Amygdala (tissue), 56 donors: Measurements from ENCODE around the gene ITGA1.
A peak's percentile ranks its signal among the peaks of the same experiment; 100 is the strongest.

Source experiments
- DNase-seq, 56 donors: peaks; one replicate each; lab custom pipeline; 2025; lab: John Stamatoyannopoulos, UW

Gene ITGA1

GRCh38 chr5:52989025-52989780 lies 201.5 kb downstream of the ITGA1 start, which contains the start of gene ITGA2:
Gene ITGA2, plus strand, starts transcription at chr5:52989352. Its CDS starts 117 bp downstream, at chr5:52989469.
- DNase-seq, result peak in 26 of 56 donors; percentile 8 to 62 (median 37)

- DNase-seq, result peak in 48 of 56 donors; percentile 7 to 71 (median 34)
Observed at GRCh38 chr5:52989781-52990527, 202.2 kb downstream of the ITGA1 start.

DNA sequence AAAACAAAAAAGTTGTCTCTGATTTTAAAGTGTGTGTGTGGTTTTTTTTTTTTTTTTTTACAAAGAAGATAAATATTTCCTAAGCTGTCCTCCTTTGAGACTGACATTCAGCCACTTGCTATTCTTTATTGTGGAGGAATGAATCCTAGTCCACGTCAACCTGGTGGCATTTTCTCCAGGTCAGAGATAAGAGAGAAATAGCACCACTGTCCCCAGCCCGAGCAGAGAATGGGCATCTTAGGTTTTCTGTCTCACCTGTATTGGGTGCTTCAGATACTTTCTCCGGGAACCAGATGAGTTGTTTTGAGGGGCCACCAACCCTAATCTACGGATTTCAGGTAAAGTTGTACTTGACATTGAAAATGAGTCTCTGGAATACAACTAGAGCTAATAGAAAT lies 202.8 kb downstream of the ITGA1 start:
- no peak for DNase-seq

DNA sequence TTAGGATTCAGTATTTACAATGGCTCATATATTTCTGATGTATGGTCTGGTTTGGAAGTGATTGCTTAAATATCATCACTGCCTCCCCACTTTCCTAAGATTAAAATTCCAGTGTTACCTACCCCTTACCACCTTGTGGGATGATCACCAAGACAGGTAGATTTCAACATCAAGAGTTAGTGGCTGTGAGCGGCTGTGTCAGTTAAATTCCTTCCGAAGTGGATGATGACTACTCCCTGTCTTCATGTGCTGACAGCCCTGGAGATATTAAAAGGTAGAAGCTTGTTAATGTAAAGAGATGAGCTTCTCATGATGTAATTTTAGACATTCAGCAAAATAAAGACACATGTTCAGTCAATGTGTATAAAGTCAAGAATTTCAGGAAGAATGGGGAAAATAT lies 205.7 kb downstream of the ITGA1 start:
- DNase-seq, result no peak

GRCh38 chr5:52994266-52994665 lies 206.6 kb downstream of the ITGA1 start:
- DNase-seq, result no peak

- no peak for DNase-seq
Observed at GRCh38 chr5:52995095-52995494, 207.4 kb downstream of the ITGA1 start.

DNA sequence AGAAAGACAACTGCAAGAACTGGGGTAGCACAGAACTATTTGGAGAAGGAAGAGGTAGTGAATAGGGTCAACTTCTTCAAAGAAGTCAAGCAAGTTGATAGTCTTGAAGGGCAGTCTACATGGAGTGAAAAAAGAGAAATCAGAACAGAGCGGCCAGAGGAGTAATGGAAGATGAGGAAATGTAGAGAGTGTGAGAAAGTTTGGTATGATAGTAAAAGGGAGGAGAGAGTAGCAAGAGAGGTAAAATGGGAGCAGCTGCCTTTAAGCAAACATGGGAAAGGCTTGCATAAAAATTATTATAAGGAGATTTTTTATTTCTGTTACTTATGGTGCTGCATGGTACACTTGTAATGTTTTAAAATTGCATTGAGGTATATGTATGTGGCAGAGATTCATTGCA lies 208.2 kb downstream of the ITGA1 start:
- DNase-seq, result no peak

DNA sequence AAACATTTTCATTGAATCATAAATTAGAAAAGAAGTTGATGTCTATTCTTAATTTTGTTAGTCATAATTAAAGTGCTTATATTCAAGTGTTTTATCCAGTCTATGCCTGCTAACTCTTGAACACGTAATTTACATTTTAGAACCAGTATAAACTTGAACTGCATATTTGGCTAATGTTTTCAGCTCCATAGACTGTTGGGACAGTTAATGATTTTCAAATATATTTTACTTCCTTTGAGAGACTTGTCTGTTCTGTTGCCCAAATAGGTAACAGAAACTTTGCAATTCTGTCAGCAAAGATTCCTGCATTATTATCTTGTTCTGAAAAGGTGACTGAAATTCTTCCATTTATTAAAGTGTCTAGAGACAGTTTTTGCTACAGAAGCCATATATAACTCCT lies 209.3 kb downstream of the ITGA1 start:
- DNase-seq, result no peak

- DNase-seq, result peak in 44 of 56 donors; percentile 3 to 95 (median 56)
Observed at GRCh38 chr5:52997424-52997823, 209.7 kb downstream of the ITGA1 start.

- no peak for DNase-seq
Observed at GRCh38 chr5:52998552-52999313, 211.0 kb downstream of the ITGA1 start.

- peak in 1 of 56 donors; percentile 5 for DNase-seq
Observed at GRCh38 chr5:52999344-52999949, 211.7 kb downstream of the ITGA1 start.

GRCh38 chr5:53001541-53001940 lies 213.8 kb downstream of the ITGA1 start:
- no peak for DNase-seq

DNA sequence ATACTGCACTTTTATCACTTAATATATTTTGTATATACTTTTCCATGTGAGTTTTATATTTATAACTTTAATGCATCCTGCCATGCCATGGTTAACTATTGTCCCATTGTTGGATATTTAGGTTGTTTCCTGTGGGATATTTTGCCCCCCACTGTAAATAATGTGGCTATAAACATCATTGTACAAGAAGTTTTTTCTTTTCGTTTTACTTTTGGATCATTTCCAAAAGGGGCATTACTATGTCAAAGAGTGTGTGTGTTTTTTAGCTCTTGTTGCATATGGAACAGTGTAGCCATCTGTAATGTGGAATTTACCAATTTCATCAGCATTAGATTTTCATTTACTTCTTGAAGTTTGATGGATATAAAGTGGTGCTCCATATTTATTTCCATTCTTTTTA lies 214.8 kb downstream of the ITGA1 start:
- no peak for DNase-seq

DNA sequence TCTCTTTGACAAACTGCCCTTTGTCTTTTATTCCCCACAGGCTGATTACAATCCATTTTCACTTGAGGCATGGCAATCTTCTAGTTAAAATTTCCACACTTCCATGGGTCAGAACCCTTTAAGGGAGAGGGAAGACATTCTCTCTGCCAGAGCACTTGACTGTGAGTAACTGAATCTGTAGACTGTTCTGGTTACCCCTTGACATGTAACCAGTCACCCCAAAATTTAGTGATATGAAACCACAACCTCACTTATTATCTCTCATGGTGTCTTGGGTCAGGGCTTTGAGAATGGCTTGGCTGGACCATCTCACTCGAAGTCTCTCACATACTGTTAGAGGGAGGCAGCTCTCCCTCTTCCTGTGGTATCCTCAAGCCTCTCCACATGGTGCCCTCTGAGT lies 215.4 kb downstream of the ITGA1 start:
- DNase-seq, result no peak

DNA sequence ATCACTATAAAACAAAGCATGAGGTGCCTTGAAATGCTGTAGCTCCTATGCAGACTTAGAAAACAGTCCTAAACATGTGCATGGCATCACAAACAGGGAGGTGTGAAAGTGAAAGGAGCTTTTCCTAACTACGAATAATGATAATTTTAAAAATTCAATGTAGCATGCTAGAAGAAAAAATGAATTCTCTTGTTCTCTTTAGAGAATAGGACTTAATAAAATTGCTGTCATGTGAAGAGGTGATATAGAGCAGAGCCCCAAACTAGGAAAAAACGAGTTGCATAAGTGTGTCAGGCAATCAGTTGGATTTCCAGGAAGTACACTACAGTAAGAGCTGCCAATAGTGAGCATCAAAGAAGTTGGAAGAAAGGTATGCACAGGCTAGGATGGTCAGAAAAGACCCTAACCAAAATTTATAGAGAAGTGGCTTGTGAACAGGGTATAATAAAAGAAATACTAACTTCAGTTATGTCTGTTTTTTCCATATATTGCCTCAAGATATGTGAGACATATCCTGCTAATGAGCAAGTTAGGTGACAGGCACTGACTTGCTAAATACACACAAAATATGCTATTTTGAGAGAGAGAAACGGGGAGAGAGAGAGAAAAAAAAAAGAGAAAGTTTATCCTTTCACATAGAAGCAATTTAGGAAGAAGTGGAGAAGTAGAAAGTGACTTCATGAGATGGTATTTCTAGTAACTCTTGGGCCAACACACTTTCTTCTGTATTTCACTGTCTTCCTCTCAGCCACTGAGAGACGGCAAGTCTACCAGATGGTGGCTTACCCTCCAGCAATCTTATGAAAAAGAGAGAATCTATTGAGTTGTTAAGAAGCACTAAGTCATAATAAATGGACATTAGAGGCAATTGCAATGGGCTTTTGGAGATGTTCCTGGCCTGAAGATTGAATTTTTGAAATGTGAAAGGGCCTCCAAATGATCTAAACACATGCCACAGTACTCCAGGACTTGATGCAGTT lies 219.5 kb downstream of the ITGA1 start:
- no peak for DNase-seq

- no peak for DNase-seq
Observed at GRCh38 chr5:53008751-53009150, 221.0 kb downstream of the ITGA1 start.
